A673 (cell line): ENCODE results near the gene KLHL26.

Experiments
- EZH2 ChIP-seq: fragments of 200-600 bp; sonication (generic); IDR thresholded peaks from 2 replicates; pipeline ENCODE4 v1.6.1; 2017; ENCODE audit warnings: borderline replicate concordance, low read depth, mild to moderate bottlenecking, mixed read lengths, antibody characterized with exemption, low read length; ENCODE audit not compliant: poor library complexity, severe bottlenecking
- TF ChIP-seq, protein P1 (sequence below): fragments of 300-800, 200-600 bp; sonication (generic); conservative IDR thresholded peaks from 2 replicates; pipeline ENCODE4 v1.5.1; 2017; ENCODE audit warnings: low read depth, mild to moderate bottlenecking, antibody characterized with exemption, low read length, moderate library complexity, mixed read lengths

DNA sequence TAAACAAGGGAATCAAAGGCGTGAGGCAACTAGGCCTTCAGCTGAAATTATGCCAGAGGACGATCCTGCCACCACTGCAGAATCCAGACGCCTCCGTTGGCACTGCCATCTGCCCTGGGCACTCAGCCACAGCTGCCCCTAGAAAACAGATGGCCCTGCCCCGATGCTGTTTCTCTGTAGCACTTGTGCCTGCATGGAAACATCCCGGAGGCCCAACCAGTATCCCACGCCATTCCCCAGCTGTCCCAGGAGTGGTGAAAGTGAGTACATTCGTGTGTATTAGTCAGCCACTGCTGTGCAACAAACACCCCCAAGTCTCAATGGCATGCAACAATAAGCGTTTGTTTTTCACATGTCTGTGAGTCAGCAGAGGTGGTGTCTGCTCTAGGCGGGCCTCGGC is 37.8 kb downstream of the KLHL26 start:
- TF ChIP-seq, protein P1, sequence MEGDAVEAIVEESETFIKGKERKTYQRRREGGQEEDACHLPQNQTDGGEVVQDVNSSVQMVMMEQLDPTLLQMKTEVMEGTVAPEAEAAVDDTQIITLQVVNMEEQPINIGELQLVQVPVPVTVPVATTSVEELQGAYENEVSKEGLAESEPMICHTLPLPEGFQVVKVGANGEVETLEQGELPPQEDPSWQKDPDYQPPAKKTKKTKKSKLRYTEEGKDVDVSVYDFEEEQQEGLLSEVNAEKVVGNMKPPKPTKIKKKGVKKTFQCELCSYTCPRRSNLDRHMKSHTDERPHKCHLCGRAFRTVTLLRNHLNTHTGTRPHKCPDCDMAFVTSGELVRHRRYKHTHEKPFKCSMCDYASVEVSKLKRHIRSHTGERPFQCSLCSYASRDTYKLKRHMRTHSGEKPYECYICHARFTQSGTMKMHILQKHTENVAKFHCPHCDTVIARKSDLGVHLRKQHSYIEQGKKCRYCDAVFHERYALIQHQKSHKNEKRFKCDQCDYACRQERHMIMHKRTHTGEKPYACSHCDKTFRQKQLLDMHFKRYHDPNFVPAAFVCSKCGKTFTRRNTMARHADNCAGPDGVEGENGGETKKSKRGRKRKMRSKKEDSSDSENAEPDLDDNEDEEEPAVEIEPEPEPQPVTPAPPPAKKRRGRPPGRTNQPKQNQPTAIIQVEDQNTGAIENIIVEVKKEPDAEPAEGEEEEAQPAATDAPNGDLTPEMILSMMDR = no peak
- TF ChIP-seq EZH2 = no peak
